Left forelimb (tissue), 1 donor: ENCODE data around the gene NUDT16L1.

Source experiments
- DNase-seq: peaks from one replicate; pipeline ENCODE4 v3.0.0-alpha.2; 2018; ENCODE audit warnings: low spot score

The NUDT16L1 gene

DNA sequence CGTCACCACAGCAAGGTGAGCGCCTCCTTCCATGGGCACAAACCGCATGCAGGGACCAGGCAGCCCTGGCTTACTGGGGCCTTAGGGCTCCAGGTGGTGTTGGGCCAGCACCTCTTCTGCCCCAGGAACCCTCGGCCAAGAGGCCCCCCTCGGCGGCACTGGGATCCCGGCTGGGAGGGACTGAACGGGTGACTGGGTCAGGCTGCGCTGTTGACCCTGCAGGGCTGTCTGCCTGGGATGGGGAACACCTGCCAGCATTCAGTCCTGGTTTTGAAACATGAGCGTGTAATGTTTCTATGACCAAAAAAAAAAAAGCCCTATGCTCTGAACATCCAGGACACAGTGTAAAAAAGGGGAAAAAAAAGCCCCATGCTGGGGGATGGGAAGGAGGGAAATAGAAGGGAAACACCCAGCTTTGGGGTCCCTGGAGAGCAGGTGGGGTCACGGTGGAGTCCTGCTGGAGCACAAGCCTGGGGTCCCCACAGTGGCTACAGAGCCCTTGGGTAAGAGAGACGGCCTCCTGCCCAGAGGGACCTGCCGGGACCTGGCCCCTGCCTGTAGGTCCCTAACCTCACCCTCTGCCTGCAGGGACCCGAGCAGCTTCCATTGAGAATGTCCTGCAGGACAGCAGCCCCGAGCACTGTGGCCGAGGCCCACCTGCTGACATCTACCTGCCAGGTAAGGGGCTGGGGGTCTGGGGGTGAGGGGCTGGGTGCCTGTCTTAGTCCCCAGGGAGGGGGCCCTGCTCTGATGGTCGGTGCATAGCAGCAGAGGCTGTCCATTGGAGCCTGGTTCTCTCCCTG lies 9.9 kb upstream of the NUDT16L1 start:
- no peak for DNase-seq

DNA sequence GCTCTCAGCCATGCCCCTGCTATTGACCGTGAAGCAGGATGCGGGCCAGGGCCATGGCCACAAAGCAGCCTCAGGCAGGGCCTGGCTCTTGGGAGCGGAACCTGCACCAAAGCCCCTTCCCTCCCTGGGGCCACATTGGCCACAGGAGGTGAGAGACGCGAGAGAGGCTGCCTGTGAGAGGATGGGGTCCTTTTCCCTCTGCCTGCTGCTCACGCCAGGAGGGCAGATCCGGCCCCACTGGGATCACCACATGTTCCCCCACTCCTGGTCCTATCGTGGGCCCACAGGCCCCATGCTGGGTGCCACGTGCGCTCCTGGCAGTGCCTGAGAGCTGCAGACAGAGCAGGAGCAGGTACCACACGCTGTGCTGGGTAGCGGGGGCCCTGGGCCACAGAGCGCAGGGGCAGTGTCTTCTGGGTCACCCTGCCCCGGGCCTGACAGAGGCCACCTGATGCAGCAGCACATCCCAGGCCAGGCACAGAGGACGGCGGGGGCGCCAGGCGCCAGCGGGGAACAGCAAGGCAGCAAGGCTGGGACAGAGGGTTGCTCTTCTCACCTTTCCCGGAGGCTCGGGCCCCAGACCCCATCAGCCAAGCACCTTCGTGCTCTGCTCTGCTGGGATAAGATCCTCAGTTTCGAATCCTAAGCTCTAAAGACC lies 9.2 kb upstream of the NUDT16L1 start:
- DNase-seq, result no peak

DNA sequence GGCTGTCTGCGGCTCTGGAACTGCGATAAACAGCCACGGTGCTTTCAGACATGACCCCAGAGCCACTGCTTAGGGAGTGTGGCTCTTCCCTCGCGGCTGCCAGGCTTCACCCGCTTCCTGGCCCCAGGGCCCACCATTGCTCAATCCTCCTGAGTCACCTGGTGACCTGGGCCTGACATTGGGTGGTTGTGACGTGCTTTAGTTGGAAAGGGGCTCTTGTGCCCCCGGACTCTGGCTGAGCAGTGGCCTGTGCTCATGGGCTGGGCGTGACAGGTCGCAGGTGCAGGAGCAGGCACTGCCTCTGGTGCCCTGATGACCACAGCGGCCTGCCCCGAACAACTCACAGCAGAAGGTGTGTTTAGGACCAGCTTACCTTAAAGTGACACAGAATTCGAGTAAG lies 8.6 kb upstream of the NUDT16L1 start:
- no peak for DNase-seq

DNA sequence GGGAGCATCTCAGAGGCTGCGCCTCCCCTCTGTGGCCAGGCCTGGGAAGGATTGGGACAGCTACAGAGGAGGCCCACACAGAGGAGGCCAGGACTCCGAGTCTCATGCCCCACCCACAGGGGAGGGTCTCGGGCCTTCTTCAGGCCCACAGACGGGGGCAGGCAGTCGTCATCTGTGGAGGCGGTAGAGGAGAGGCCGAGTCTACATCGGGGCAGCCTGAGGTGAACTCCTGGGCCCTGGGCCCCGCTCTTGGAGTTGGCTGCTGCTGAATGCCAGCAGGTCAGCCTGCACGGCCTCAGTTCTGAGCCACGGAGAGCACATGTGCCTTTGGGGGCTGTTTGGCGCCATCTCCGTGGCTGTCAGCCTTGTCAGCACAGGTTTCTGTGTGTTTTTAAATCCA lies 8.1 kb upstream of the NUDT16L1 start:
- no peak for DNase-seq

DNA sequence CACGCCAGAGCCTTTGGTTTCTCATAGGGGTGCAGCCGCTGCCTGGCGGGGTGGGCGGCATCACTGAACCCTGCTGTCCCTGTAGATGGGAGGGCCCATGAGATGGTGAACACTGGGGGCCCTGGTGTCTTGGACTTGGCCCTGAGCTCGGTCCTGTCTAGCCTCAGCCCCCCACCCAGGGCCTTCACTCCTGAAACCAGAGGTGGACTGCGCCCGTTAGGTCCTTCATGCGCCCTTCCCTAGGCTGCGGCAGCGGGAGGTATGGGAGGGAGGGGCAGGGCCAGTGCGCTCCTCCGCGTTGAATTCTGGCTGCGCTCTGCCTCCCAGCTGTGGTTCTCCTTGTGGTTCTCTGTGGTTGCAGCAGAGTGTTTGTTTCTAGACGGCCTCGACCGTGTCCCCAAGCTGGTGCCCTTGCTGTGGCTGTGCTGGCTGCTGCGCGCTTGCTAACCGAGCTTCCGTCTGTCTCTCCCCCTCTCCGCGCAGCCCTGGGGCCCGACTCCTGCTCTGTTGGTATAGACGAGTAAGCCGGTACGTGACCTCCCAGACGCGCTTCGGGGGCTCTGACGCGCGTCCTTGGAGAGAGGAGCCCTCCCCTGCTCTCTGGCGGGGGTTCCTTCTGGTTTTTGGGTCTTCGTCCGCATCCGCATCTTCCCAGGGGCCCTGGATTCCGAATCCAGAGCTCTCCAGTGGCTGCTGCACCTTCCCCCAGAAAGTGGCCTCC lies 7.4 kb upstream of the NUDT16L1 start:
- DNase-seq, result no peak

DNA sequence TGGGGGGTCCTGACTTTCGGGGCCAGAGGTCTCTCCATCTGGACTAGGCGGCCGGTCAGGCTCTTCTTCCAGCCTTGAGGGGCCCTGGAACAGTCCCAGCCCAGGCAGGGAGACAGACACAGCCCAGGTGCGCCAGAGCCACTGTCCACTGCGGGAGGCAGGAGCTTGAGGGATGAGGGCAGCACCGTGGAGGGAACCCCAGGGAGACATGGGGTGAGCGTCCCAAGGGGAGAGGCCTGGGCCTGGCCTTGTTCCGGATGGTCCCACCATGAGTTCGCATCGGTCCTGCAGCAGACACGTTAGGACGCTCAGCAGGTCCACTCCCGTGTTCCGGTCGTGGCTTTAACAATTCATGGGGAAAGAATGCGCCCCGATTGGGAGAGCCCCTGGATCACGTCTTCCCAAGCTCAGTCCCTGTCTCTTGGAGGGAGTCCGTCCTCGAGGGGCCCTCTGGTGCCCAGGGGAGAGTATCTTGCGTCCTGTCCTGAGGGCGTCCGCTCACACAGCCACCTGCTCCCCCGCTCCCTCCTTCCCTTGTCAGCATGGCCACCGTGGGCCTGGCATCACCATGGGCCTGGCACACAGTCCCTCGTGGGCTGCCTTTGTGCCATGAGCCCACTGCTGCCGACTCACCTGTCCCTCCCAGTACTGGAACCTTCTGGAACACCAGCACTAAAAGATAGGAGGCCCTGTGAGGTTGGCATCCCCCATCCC lies 6.7 kb upstream of the NUDT16L1 start:
- DNase-seq, result peak; percentile 60

DNA sequence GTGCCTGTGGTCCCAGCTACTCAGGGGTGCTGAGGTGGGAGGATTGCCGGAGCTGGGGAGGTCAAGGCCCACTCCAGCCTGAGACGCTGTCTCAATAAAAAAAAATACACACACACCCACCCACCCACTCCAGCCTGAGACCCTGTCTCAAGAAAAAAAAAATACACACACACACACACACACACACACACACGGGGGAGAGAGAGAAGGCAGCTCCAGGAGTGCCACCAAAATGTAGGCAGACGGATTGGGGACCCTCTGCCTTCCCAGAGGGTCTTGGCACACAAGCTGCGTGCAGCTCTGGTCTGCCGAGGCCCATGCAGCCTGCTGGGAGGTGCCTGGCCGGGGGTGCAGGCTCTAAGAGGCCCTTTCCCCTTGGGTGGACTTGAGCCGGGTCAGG lies 5.9 kb upstream of the NUDT16L1 start:
- DNase-seq, result no peak

DNA sequence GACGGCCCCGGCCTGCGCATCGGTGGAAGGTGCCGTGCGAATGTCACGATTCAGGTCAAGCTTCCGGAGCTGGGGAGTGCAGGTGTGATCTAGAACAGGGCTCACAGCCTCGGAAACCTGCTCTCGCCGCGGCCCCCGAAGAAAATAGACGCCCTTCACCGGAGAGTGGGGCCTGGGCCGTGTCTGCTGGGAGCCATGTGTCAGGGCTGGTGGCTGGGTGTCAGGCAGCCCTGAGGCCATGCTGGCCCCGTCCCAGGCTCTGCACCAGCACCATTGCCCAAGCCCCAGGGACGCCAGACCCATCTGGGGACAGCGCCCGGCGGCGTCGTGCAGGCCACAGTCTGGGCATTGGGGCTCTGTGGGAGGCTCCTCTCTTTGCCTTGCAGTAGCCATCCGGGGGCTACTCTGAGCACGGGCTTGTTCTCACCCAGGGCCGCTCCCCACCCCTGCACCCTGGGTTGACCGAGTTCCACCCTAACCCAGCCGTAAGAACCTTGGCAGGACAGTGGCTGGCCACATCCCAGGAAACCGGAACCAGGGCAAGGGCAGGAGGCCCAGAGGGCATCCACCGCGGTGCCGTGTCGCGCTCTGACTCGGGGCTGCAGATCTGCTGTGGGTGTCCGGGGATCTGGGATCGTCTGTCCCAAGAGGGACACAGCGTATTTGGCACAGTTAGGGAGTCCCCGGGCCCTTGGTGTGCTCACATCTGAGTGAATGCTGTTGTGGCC lies 5.3 kb upstream of the NUDT16L1 start:
- peak; percentile 55 for DNase-seq

DNA sequence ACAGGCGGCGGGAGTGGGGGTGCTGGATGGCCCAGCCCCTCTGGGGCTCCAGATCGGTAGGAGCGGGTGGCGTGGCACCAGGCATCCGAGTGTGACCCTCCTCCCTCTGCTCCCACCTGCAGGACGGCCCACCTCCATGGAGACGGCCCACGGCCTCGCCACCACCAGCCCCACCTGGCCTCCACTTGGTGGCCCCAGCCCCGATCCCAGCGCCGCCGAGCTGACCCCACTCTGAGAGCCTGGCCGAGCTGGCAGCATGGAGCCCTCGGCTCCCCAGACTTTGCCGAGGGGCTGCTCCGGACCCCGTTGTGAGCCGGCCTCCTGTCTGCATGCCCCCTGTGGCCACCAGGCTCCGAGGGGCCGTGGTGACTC lies 4.7 kb upstream of the NUDT16L1 start:
- DNase-seq, result peak; percentile 52

DNA sequence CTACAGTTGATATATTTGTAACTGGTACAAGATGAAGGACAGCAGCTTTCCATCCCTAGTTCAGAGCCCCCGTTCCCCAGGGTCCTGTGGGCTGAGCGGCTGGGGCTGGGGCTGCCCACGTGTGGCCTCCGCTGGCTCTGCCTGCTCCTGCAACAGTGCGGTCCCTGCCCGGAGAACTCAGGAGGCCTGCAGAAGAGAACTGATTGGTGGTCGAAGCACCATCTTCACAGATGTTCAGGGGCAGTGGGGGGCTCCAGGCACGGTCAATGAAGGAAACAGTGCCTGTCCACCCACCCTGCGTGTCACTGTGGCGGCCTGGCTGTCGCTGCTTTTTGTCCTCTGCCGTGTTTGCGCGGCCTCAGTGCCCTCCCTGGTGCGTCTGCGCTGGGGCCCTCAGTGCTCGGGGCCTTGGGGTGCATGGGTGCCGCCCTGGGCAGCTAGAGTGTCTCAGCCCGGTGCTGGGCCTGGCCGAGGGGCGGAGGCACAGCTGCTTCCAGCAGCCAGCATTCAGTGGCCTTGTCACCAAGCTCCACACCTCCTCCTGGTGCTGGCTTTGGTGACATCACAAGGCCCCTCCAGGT lies 4.2 kb upstream of the NUDT16L1 start:
- peak; percentile 47 for DNase-seq

DNA sequence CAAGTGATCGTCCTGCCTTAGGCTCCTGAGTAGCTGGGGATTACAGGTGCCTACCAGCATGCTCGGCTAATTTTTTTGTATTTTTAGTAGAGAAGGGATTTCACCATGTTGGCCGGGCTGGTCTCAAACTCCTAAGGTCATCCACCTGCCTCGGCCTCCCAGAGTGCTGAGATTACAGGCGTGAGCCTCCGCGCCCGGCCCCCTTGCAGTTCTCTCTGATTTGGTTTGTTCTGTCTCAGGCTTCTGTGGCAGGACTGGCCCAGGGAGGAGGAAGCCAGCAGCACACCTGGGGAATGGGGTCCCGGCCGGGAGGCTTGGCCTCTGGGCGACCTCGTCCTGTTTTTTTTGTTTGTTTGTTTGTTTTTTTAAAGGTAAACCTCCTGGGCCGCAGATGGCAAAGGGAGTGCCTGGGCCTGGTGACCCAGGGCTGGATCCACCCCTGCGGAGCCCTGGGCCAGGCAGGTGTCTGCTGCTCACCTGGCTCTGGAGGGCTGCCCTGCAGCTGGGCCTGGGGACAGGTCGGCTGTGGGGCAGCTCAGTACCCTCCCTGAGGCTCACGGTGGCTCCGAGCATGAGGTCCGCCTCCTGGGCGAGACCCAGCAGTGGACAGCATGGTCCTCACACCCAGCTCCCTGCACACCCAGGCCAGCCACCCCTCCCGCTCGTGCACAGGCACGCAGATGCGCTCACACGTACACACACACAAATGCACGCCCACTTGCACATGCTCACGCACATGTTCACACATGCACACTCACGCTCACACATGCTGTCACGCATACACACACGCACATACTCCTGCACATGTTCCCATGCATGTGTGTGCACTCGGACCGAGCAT lies 3.3 kb upstream of the NUDT16L1 start:
- no peak for DNase-seq

DNA sequence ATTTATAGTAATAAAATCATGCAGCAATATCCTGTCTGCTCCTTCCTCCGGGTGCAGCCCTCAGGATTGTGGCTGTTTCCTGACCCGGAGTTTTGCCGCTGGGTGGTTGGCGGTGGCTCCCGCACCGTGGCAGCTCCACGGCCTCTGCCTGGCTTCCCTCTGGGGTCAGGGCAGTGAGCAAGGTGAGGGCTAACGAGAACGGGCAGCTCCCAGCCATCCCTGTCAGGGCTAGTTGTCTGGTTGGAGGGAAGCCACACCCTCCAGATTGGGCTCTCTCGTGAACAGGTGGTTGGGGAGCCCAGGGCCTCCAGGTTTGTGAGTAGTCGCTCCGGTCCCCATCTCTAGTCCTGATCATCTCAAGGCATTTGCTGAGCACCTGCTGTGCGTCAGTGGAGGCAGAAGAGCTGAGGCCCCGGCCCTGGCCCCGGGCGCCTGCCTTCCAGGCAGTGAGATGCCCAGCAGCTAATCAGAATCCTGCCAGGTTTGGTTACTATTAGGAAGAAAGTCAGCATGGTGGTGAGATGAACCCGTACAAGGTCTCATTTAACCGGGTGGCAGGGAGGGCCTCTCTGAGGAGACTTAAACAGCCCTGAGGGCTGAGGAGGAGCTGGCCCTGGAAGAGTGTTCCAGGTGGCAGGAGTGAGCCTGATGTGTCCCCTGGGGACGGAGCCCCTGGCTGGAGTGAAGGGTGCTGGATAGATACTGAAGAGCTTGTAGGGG lies 2.3 kb upstream of the NUDT16L1 start:
- DNase-seq, result no peak

DNA sequence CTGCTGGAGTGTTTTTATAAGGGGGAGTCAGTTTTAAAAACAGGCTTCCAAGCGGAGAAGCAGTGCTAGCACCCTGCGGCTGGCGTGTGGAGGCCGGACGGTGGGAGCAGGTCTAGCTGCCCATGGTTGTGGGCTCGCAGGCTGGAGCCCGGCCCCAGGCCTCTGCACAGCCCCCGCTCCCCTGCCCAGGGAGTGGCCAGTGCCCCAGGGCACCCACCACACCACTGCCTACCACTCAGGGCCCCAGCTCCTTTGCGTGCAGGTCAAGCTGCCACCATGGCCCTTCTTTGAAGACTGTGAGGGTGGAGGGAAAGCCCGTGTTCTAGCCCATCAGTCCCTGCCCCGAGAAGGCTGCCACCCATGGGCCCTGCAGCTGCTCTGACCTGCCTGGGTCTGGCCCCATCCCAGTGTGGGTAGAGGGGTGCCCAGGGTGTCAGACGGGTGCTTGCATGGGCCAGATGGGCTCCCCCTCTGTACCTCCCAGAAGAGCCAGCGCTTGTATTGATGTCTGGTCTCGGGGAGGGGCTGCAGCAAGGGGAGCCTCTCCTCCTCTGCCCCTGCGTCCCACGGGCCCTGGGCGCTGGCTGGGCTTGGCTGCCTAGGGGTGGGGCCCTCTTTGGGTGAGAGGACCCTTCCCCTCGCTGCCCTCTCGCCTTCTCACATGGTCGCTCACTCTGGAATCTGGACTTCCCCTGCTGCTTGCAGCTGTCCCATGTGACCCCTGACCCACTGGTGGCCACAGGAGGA lies 1.5 kb upstream of the NUDT16L1 start:
- DNase-seq, result peak; percentile 65

DNA sequence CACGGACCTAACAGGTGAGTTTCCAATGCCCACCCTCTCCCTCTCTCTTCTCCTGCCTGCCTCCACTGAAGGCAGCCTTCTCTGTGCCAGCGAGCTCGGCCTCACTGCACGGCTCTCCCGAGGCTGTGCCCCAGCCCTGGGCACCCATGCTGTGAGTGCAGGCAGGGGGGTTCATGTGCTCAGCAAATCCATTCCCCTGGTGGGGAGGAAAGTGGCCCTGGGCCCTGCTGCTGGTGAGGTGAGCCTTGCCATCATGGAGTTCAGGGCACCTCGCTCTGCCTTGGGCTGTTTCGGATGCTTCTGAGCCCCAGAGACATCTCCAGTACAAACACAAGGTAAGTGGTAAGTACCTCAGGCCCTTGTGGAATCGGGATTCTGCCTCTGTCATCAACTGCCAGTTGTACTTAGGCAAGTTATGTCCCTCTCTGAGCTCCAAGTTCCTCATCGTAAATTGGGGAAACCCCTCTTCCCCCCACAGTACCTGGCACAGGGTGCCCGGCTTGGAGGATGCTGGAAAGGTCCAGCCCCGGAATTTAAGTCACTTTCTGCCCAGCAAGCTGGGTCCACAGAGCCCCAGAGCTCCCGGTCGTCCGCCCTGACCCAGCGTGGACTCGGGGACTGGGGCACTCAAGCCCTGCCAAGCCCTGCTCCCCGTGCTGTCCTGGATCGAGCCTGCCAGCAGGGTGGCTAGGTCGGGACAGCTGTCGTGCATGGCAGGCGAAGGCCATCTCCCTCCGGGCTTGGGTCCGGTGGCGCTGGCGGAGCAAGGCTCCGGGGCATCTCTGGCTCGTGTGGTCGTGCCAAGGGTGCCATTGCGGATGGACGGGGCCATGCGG lies 684 bp upstream of the NUDT16L1 start:
- no peak for DNase-seq

DNA sequence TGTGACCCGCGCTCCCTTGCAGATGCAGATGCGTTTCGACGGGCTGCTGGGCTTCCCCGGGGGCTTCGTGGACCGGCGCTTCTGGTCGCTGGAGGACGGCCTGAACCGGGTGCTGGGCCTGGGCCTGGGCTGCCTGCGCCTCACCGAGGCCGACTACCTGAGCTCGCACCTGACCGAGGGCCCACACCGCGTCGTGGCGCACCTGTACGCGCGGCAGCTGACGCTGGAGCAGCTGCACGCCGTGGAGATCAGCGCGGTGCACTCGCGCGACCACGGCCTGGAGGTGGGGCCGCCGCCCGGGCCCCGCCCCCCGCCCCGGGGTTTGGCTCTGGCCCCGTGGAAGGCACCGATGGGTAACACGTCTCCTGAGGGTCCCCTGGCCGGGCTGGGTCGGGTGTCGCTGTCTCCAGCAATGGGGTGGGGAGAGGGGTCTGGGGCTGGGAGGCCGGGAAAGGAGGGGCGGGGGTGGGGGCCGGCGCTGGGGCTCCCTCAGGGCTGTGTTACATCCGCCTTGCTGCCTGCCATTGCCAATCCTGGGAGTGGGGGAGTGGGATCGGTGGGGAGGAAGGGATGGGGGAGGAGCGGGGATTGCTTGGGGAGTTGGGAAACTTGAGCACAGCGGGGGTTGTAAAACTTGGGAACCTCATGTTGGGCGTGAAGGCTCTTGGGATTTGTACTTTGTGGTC lies 737 bp downstream of the NUDT16L1 start:
- no peak for DNase-seq

DNA sequence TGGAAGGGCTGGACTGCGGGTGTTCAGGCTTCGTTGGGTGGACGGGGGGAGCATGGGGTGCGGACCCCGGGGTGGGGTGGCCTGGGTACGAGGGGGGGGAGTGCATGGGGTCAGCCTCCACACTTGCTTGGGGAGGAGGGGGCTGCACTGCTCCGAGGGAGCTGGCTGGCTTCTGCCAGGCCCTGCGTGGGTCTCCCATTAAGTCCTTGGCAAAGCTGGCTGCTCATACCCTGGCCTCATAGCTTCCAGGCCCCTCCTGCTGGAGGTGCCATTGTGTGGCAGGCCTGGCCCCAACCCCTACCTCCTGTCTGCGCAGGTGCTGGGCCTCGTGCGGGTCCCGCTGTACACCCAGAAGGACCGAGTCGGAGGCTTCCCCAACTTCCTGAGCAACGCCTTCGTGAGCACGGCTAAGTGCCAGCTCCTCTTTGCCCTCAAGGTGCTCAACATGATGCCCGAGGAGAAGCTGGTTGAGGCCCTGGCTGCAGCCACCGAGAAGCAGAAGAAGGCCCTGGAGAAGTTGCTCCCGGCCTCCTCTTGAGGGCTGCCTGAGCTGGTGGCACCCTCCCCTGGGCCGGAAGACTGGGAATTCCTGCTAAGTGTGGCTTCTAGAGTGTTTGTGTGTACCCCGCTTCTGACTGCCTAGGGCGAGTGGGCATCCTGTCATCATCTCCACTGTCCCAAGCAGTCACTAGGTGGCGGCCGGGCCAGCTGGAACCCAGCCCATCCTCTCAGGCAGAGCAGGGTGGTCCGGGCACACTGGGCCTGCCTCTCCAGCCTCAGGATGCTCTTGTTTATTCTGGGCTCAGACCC lies 1.5 kb downstream of the NUDT16L1 start:
- no peak for DNase-seq
